Measurements from ENCODE around the gene OTOP2. TPM values are rescaled to one million over a fixed set of nuclear protein-coding genes. Genes with fewer than 3 reads are reported as not detected.

Gene OTOP2
- total and polyA plus RNA-seq, 4 donors, result not detected

- DNase-seq (no peak), ATAC-seq (ENCODE audit: insufficient read depth, low FRiP score) (no peak)
- Histone ChIP-seq H3K27me3 (ENCODE audit: control insufficient read depth in 3 of 3, insufficient read depth in 3 of 3, low read length in 2 of 3) (peaks cover 0 to 78% (median 27%) of the 10 kb centered on the region in 3 donors), H3K9me3 (ENCODE audit: control insufficient read depth in 4 of 4, insufficient read depth in 3 of 4, low read length in 3 of 4) (peaks cover 0 to 3% (median 0%) of the 10 kb centered on the region in 4 donors), H3K9ac (ENCODE audit: insufficient read depth in 1 of 2, low read length in 2 of 2) (no peak within 1 kb of the TSS), H3K4me1 (ENCODE audit: control insufficient read depth in 5 of 5, insufficient read depth in 5 of 5, low read length in 5 of 5) (peaks cover 0 to 3% (median 0%) of the 10 kb centered on the region in 5 donors), H3K27ac (ENCODE audit: low read depth in 1 of 2, low read length in 1 of 2) (no peak within 1 kb of the TSS), H3K4me3 (no peak within 1 kb of the TSS), H3K36me3 (ENCODE audit: control insufficient read depth in 4 of 4, insufficient read depth in 4 of 4, low read length in 4 of 4) (no peaks in the 10 kb centered on the region)
- TF ChIP-seq, protein P1, sequence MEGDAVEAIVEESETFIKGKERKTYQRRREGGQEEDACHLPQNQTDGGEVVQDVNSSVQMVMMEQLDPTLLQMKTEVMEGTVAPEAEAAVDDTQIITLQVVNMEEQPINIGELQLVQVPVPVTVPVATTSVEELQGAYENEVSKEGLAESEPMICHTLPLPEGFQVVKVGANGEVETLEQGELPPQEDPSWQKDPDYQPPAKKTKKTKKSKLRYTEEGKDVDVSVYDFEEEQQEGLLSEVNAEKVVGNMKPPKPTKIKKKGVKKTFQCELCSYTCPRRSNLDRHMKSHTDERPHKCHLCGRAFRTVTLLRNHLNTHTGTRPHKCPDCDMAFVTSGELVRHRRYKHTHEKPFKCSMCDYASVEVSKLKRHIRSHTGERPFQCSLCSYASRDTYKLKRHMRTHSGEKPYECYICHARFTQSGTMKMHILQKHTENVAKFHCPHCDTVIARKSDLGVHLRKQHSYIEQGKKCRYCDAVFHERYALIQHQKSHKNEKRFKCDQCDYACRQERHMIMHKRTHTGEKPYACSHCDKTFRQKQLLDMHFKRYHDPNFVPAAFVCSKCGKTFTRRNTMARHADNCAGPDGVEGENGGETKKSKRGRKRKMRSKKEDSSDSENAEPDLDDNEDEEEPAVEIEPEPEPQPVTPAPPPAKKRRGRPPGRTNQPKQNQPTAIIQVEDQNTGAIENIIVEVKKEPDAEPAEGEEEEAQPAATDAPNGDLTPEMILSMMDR (IDR thresholded peaks at IDR 0.05; ENCODE audit: control extremely low read depth, extremely low read depth), result no peak
- 5 to 7% methylated on average over 71 to 78 of the region's 78 CpGs for WGBS, 2 donors
Observed at GRCh38 chr17:74935585-74936469, 11.8 kb downstream of the OTOP2 start, which contains the start of gene OTOP3. OTOP3 (plus strand) TSS chr17:74935898; CDS start chr17:74935922, 24 bp downstream.

DNA sequence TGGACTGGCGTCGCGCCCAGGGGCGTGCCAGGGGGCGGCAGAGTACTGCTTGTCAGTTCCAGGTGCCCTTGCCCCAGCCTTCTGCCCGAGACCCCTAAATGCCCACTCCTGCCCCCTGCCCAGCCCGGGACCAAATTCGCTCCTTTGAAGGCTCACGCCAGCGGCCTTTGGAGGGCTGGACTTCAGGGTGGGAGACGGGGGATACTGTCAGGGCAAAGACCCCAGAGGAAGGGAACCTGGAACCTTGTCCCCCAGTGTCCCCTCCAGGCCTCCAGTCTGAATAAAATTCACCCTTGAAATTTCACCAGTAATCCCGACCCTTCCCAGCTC lies 12.4 kb downstream of the OTOP2 start:
- H3K27ac ChIP-seq (ENCODE audit: low read depth in 1 of 2, low read length in 1 of 2), result no peak overlapping the region
- no peak for ATAC-seq (ENCODE audit: insufficient read depth, low FRiP score)
- peaks cover 0 to 3% (median 0%) of the 10 kb centered on the region in 5 donors for H3K4me1 ChIP-seq (ENCODE audit: control insufficient read depth in 5 of 5, insufficient read depth in 5 of 5, low read length in 5 of 5)
- H3K4me3 ChIP-seq, result no peak overlapping the region
- no peaks in the 10 kb centered on the region for H3K36me3 ChIP-seq (ENCODE audit: control insufficient read depth in 4 of 4, insufficient read depth in 4 of 4, low read length in 4 of 4)
- H3K9ac ChIP-seq (ENCODE audit: insufficient read depth in 1 of 2, low read length in 2 of 2), result no peak overlapping the region
- TF ChIP-seq, protein P1 (IDR thresholded peaks at IDR 0.05; ENCODE audit: control extremely low read depth, extremely low read depth), result no peak
- peaks cover 0 to 72% (median 27%) of the 10 kb centered on the region in 3 donors for H3K27me3 ChIP-seq (ENCODE audit: control insufficient read depth in 3 of 3, insufficient read depth in 3 of 3, low read length in 2 of 3)
- H3K9me3 ChIP-seq (ENCODE audit: control insufficient read depth in 4 of 4, insufficient read depth in 3 of 4, low read length in 3 of 4), result peaks cover 0 to 3% (median 0%) of the 10 kb centered on the region in 4 donors
- WGBS, 2 donors, result 16 to 20% methylated on average over 11 to 12 of the region's 12 CpGs
- no peak for DNase-seq

GRCh38 chr17:74937064-74938051 lies 13.3 kb downstream of the OTOP2 start:
- peaks cover 0 to 3% (median 0%) of the 10 kb centered on the region in 4 donors for H3K9me3 ChIP-seq (ENCODE audit: control insufficient read depth in 4 of 4, insufficient read depth in 3 of 4, low read length in 3 of 4)
- TF ChIP-seq, protein P1 (IDR thresholded peaks at IDR 0.05; ENCODE audit: control extremely low read depth, extremely low read depth), result no peak
- DNase-seq (no peak), ATAC-seq (ENCODE audit: insufficient read depth, low FRiP score) (no peak)
- no peak overlapping the region for H3K4me3 ChIP-seq
- H3K9ac ChIP-seq (ENCODE audit: insufficient read depth in 1 of 2, low read length in 2 of 2), result no peak overlapping the region
- peaks cover 0 to 76% (median 24%) of the 10 kb centered on the region in 3 donors for H3K27me3 ChIP-seq (ENCODE audit: control insufficient read depth in 3 of 3, insufficient read depth in 3 of 3, low read length in 2 of 3)
- H3K36me3 ChIP-seq (ENCODE audit: control insufficient read depth in 4 of 4, insufficient read depth in 4 of 4, low read length in 4 of 4), result no peaks in the 10 kb centered on the region
- H3K27ac ChIP-seq (ENCODE audit: low read depth in 1 of 2, low read length in 1 of 2), result no peak overlapping the region
- H3K4me1 ChIP-seq (ENCODE audit: control insufficient read depth in 5 of 5, insufficient read depth in 5 of 5, low read length in 5 of 5), result peaks cover 0 to 3% (median 0%) of the 10 kb centered on the region in 5 donors
- WGBS, 2 donors, result 55 to 57% methylated on average over 11 of the region's 11 CpGs

Data from lung (tissue), 12 donors.